ENCODE data around the gene ELF1. TPM values are rescaled to one million over a fixed set of nuclear protein-coding genes. Genes with fewer than 3 reads are reported as not detected.

ELF1 gene
- total RNA-seq, 2 donors from 2014 or later, result 108 to 123 TPM

DNA sequence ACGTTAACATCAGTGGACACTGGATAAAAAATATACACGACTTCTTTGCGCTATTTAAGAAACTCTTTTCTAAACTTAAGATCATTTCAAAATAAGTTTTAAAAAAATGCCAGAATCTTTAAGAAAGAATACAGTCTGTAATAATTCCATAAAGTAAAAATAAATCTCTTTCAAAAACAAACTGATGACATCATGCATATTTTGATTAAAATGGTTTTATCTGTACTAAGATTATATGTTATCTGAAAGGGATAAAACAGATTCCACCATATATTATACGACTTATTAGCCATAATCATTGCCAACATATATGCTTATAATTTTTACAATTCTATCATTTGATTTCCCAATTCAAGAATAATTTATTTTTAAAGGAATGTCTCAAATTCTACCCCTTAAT is 15.3 kb upstream of the ELF1 start:
- H3K4me3 ChIP-seq, result no peak overlapping the region
- H3K4me1 ChIP-seq (replicated peaks), result no peaks in the 10 kb centered on the region
- H3K27ac ChIP-seq, result no peak overlapping the region
- DNase-seq (ENCODE audit: low spot score), result no peak
- no peaks in the 10 kb centered on the region for H3K9me3 ChIP-seq
- no peaks in the 10 kb centered on the region for H3K36me3 ChIP-seq
- intact Hi-C loops (cut with DNase I), result no loop called here
- no peaks in the 10 kb centered on the region for H3K27me3 ChIP-seq (replicated peaks; ENCODE audit: insufficient read depth)
- no peak for TF ChIP-seq POLR2AphosphoS5 (IDR thresholded peaks at IDR 0.05)
- no peak for TF ChIP-seq CTCF (IDR thresholded peaks at IDR 0.05)
- no peak for TF ChIP-seq POLR2A (IDR thresholded peaks at IDR 0.05)
- 93% methylated on average over 4 of the region's 4 CpGs for WGBS

- intact Hi-C loops (cut with DNase I), result no loop called here
- TF ChIP-seq POLR2A (IDR thresholded peaks at IDR 0.05) (no peak), CTCF (IDR thresholded peaks at IDR 0.05) (no peak), POLR2AphosphoS5 (IDR thresholded peaks at IDR 0.05) (no peak)
- H3K27ac ChIP-seq, result no peak overlapping the region
Measured at GRCh38 chr13:41032691-41033376, 13.7 kb upstream of the ELF1 start.

GRCh38 chr13:41029629-41030028 is 10.5 kb upstream of the ELF1 start:
- H3K4me3 ChIP-seq, result no peak overlapping the region
- no peaks in the 10 kb centered on the region for H3K27me3 ChIP-seq (replicated peaks; ENCODE audit: insufficient read depth)
- no peak for DNase-seq (ENCODE audit: low spot score)
- no peaks in the 10 kb centered on the region for H3K36me3 ChIP-seq
- 94% methylated on average over 2 of the region's 2 CpGs for WGBS
- no peak for TF ChIP-seq CTCF (IDR thresholded peaks at IDR 0.05)
- TF ChIP-seq POLR2A (IDR thresholded peaks at IDR 0.05), result no peak
- no peak for TF ChIP-seq POLR2AphosphoS5 (IDR thresholded peaks at IDR 0.05)
- intact Hi-C loops (cut with DNase I), result no loop called here
- H3K4me1 ChIP-seq (replicated peaks), result no peaks in the 10 kb centered on the region
- H3K9me3 ChIP-seq, result no peaks in the 10 kb centered on the region
- no peak overlapping the region for H3K27ac ChIP-seq

More at GRCh38 chr13:41032691-41033376, 13.7 kb upstream of the ELF1 start:
- Histone ChIP-seq H3K9me3 (no peaks in the 10 kb centered on the region), H3K36me3 (no peaks in the 10 kb centered on the region), H3K4me3 (no peak overlapping the region), H3K27me3 (replicated peaks; ENCODE audit: insufficient read depth) (no peaks in the 10 kb centered on the region), H3K4me1 (replicated peaks) (no peaks in the 10 kb centered on the region)
- DNase-seq (ENCODE audit: low spot score), result no peak
- 61% methylated on average over 2 of the region's 2 CpGs for WGBS

DNA sequence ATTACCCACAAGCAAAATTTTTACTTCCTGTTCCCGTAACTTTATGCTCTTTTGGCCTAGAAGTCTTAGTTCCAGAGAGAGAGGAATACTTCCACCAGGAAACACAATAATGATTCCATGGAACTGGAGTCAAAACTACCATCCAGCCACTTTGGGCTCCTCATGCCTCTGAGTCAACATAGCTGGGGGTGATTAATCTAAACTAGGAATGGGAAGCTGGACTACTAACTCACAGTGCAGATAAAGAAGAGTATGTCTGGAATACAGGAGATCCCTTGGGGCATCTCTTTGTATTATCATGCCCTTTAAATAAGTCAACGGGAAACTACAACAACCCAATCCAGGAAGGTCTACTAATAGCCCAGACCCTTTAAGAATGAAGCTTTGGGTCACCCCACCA is 8.9 kb upstream of the ELF1 start:
- H3K4me3 ChIP-seq, result no peak overlapping the region
- H3K27ac ChIP-seq, result no peak overlapping the region
- WGBS, result 88% methylated on average over 2 of the region's 2 CpGs
- DNase-seq (ENCODE audit: low spot score), result no peak
- no peaks in the 10 kb centered on the region for H3K27me3 ChIP-seq (replicated peaks; ENCODE audit: insufficient read depth)
- intact Hi-C loops (cut with DNase I), result no loop called here
- H3K36me3 ChIP-seq, result no peaks in the 10 kb centered on the region
- no peaks in the 10 kb centered on the region for H3K4me1 ChIP-seq (replicated peaks)
- H3K9me3 ChIP-seq, result no peaks in the 10 kb centered on the region
- TF ChIP-seq POLR2A (IDR thresholded peaks at IDR 0.05) (no peak), POLR2AphosphoS5 (IDR thresholded peaks at IDR 0.05) (no peak), CTCF (IDR thresholded peaks at IDR 0.05) (no peak)

DNA sequence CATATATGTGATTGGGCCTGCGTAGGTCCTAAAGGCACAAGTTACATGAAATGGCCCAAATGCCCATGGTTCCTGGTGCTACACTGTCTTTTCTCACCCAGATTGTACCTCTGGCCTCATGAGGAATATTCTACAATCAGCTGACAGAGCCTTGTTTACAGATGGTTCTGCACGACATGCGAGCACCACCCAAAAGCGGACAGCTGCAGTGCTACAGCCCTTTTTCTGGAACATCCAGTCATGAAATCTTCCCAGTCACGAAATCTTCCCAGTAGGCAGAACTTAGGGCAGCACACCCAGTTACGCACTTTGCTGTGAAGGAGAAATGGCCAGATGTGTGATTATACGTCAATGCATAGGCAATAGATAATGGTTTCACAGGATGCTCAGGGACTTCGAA is 7.7 kb upstream of the ELF1 start:
- no peak for DNase-seq (ENCODE audit: low spot score)
- intact Hi-C loops (cut with DNase I), result no loop called here
- no peak overlapping the region for H3K4me3 ChIP-seq
- no peaks in the 10 kb centered on the region for H3K27me3 ChIP-seq (replicated peaks; ENCODE audit: insufficient read depth)
- no peaks in the 10 kb centered on the region for H3K36me3 ChIP-seq
- TF ChIP-seq CTCF (IDR thresholded peaks at IDR 0.05), result no peak
- TF ChIP-seq POLR2A (IDR thresholded peaks at IDR 0.05), result no peak
- TF ChIP-seq POLR2AphosphoS5 (IDR thresholded peaks at IDR 0.05), result no peak
- H3K27ac ChIP-seq, result no peak overlapping the region
- no peaks in the 10 kb centered on the region for H3K9me3 ChIP-seq
- WGBS, result 98% methylated on average over 8 of the region's 8 CpGs
- H3K4me1 ChIP-seq (replicated peaks), result no peaks in the 10 kb centered on the region
